Fibroblast of the aortic adventitia (primary cell): ENCODE measurements around the gene ELP1. TPM values are rescaled to one million over a fixed set of nuclear protein-coding genes. Genes with fewer than 3 reads are reported as not detected.
A peak's percentile ranks its signal among the peaks of the same experiment; 100 is the strongest.
"Not testable (repeated sequence)": the region's sequence is repeated elsewhere in the genome, so short reads cannot be mapped to it uniquely, and the experiment has no call there.

ENCODE experiments used
- DNase-seq: peaks from one replicate; pipeline ENCODE4 v3.0.0-alpha.2; 2010; ENCODE audit warnings: low read depth
- H3K4me3 ChIP-seq: 2 replicates; pipeline ENCODE4 v1.5.1; 2011; ENCODE audit warnings: low read depth, mild to moderate bottlenecking, control low read depth, low read length, moderate library complexity
- CTCF ChIP-seq: IDR thresholded peaks from 2 replicates; pipeline ENCODE4 v1.5.1; 2011; ENCODE audit warnings: mild to moderate bottlenecking, low read length, control low read depth, inconsistent platforms; ENCODE audit not compliant: insufficient read depth
- total RNA-seq: library from RNA; depleted of rRNA; stranded (reverse); fragments of >200 nt; gene quantifications from 2 replicates; pipeline ENCODE4 v1.2.3, GENCODE V29; 2012; ENCODE audit warnings: low replicate concordance

The ELP1 gene, protein sequence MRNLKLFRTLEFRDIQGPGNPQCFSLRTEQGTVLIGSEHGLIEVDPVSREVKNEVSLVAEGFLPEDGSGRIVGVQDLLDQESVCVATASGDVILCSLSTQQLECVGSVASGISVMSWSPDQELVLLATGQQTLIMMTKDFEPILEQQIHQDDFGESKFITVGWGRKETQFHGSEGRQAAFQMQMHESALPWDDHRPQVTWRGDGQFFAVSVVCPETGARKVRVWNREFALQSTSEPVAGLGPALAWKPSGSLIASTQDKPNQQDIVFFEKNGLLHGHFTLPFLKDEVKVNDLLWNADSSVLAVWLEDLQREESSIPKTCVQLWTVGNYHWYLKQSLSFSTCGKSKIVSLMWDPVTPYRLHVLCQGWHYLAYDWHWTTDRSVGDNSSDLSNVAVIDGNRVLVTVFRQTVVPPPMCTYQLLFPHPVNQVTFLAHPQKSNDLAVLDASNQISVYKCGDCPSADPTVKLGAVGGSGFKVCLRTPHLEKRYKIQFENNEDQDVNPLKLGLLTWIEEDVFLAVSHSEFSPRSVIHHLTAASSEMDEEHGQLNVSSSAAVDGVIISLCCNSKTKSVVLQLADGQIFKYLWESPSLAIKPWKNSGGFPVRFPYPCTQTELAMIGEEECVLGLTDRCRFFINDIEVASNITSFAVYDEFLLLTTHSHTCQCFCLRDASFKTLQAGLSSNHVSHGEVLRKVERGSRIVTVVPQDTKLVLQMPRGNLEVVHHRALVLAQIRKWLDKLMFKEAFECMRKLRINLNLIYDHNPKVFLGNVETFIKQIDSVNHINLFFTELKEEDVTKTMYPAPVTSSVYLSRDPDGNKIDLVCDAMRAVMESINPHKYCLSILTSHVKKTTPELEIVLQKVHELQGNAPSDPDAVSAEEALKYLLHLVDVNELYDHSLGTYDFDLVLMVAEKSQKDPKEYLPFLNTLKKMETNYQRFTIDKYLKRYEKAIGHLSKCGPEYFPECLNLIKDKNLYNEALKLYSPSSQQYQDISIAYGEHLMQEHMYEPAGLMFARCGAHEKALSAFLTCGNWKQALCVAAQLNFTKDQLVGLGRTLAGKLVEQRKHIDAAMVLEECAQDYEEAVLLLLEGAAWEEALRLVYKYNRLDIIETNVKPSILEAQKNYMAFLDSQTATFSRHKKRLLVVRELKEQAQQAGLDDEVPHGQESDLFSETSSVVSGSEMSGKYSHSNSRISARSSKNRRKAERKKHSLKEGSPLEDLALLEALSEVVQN (N-terminal part only)
- total RNA-seq = 18.3 and 32.3 TPM in 2 replicates

DNA sequence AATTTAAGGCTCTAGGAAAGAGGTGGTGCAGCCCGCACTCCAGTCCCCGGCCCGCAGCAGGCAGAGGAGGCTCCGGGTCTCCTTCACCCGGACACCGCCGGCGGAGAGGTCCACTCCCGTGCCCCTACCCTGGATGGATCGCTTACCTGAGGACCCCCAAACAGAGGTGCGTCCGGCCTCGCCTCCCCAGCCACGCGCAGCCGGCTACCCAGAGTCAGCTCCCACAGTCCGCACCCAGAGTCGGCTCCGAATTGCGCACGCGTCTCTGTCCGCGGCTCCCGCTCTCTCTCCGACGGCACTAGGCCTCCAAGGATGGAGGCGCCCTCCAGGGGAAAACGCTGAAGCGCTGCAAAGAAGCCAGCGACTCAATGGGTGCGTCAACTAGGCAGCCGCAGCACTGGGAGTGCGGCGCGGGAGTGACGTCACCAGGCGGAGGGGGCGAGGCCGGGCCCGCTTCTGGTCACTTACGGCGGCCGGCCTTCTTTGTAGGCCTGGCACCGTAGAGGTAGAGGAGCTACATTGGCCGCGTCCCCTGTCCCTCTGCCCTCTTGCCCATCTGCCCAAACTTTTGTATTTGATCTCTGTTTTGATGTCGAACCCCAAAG lies at the start of gene ELP1:
Gene ELP1, minus strand, starts transcription at position 407 of the 605 bp plus-strand sequence. CDS start 2,978 bp downstream, outside the sequence.
- peak within 1 kb of the TSS; percentile 96 for H3K4me3 ChIP-seq
- DNase-seq = peak; percentile 94
- peak; percentile 51 for TF ChIP-seq CTCF

- H3K4me3 ChIP-seq = no peak overlapping the region
- DNase-seq = no peak
- no peak for TF ChIP-seq CTCF
Measured at GRCh38 chr9:108980893-108981292, 47.0 kb upstream of the ELP1 start.

GRCh38 chr9:108978205-108978604 lies 44.3 kb upstream of the ELP1 start:
- no peak for TF ChIP-seq CTCF
- DNase-seq = peak; percentile 78
- H3K4me3 ChIP-seq = no peak overlapping the region

DNA sequence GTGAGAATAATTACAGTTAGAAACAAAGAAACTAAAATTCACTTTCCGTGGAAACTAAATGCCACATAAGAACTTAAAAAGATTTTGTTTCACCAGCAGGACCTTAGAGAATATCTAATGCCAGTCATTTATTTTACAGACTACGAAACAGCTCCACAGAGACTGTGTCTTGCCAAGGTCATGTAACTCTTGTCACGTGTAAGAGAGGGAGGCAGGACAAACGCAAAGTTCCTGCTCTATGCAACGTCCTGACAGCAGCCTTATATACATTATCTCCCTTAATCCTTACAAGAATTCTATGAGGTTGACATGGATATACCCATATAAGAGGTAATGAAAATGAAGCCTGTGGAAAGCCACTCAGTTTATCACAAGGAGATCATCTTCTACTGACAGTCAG lies 40.0 kb upstream of the ELP1 start:
- DNase-seq = no peak
- TF ChIP-seq CTCF = no peak
- H3K4me3 ChIP-seq = no peak overlapping the region

DNA sequence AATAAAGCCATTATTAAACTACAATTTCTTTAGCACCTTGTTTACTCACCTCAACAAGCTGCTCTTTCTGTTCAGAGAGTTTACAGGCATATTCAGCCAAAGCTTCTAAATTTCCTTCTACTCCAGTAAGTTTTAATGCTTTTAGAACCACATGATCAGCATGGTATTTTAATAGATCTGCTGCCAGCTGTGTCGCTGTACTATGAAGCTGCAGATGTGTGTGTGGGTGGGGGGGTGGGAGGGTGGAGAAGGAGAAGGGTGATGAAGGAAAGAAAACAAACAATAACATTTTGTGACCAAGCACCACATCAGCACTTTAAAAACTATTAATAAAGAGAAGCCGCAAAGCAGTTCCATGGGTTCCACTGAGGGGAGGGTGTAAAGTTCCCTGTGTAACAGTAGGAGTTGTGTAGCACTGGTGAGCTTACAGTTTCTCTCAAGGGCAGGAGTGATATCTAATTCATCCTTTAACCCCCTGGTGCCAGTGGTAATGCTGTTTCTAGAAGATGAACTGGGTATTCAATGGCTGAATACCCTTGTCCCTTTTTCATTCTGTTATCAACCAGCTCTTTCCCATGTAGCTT lies 38.8 kb upstream of the ELP1 start:
- peak; percentile 29 for DNase-seq
- H3K4me3 ChIP-seq = no peak overlapping the region
- TF ChIP-seq CTCF = no peak

DNA sequence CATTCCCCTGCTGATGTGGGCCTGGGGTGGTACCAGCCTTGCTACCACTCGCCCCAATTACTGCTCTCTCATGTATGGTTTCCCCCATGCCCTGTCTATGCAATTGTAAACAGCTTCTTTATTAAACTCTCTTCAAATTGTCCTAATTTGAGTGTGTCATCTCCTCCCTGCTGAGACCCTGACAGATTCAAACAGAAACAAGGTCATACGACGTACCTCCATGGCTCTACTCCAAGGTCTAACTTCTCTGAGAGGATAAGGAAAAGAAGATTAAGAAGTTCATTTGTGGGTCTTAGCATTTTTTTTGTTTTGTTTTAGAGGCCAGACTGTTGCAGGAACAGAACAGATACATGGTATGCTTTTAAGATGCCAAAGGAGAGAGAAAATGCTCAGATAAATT lies 38.3 kb upstream of the ELP1 start:
- no peak overlapping the region for H3K4me3 ChIP-seq
- TF ChIP-seq CTCF = no peak
- no peak for DNase-seq

- not testable (repeated sequence) for H3K4me3 ChIP-seq, DNase-seq
Measured at GRCh38 chr9:108971392-108971791, 37.5 kb upstream of the ELP1 start.
